Lower leg skin (tissue), 3 donors: ENCODE measurements around the gene FAM72A.
"Not testable (repeated sequence)": the region's sequence is repeated elsewhere in the genome, so short reads cannot be mapped to it uniquely, and the experiment has no call there.

Source experiments
- CTCF ChIP-seq, 3 donors: fragments of 450-650 bp; IDR thresholded peaks; one replicate each; pipeline ENCODE4 v1.5.1; 2016; ENCODE audit warnings: antibody characterized with exemption in 3 of 3, mild to moderate bottlenecking in 3 of 3, moderate library complexity in 2 of 3
- POLR2A ChIP-seq, 2 donors: fragments of 450-650 bp; IDR thresholded peaks; one replicate each; pipeline ENCODE4 v1.6.1; 2016 to 2017; ENCODE audit warnings: antibody characterized with exemption in 2 of 2, mild to moderate bottlenecking in 1 of 2, moderate library complexity in 1 of 2

DNA sequence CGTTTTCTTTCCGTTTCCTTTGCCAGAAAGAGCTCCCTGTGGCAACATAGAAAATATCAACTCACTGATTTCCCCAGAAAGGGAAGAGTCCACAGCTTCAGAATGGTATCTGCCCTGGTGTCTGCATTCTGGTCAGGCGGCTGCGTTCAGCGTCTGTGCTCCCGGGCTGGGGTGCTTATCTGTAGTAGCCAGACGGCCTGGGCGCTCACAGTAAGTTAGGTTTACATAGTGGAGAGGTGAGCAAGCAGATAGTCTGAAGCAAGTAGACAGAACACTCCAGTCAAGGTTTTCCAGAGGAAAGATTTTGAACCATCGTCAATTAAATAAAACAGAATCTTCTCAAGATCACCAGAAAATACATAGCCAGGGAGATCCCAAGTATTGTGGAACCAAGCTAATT, 29.4 kb upstream of the FAM72A start:
- TF ChIP-seq CTCF, POLR2A (IDR thresholded peaks at IDR 0.05): not testable (repeated sequence)
